Astrocyte (in vitro differentiated cells and primary cell): ENCODE measurements around the gene MTMR6. TPM values are rescaled to one million over a fixed set of nuclear protein-coding genes. Genes with fewer than 3 reads are reported as not detected.

Source experiments
- DNase-seq: peaks from one replicate; pipeline ENCODE4 v3.0.0-alpha.2; 2010; ENCODE audit warnings: low read depth
- FAIRE-seq: peaks from 2 replicates; lab custom pipeline; 2011; peaks lifted over from hg19 to GRCh38; lab: Jason Lieb, UNC
- H2AFZ ChIP-seq: 2 replicates; pipeline ENCODE4 v1.6.0; 2012; ENCODE audit warnings: low read depth, low read length, inconsistent platforms
- H3K27ac ChIP-seq: 2 replicates; pipeline ENCODE4 v1.5.1; 2011; ENCODE audit warnings: low read depth, low read length, inconsistent platforms
- H3K27me3 ChIP-seq: 2 replicates; pipeline ENCODE4 v1.6.0; 2011; ENCODE audit warnings: low read length, inconsistent platforms; ENCODE audit not compliant: insufficient read depth
- H3K36me3 ChIP-seq: 2 replicates; pipeline ENCODE4 v1.5.1; 2011; ENCODE audit warnings: low read length, inconsistent platforms; ENCODE audit not compliant: insufficient read depth
- H3K4me1 ChIP-seq: 2 replicates; pipeline ENCODE4 v1.5.1; 2011; ENCODE audit warnings: low read length, inconsistent platforms; ENCODE audit not compliant: insufficient read depth
- H3K4me2 ChIP-seq: 2 replicates; pipeline ENCODE4 v1.6.0; 2012; ENCODE audit warnings: low read length, inconsistent platforms
- H3K4me3 ChIP-seq: 2 replicates; pipeline ENCODE4 v1.5.1; 2011; ENCODE audit warnings: low read depth, mild to moderate bottlenecking, low read length, inconsistent platforms; ENCODE audit not compliant: insufficient read depth
- H3K79me2 ChIP-seq: 2 replicates; pipeline ENCODE4 v1.6.0; 2012; ENCODE audit warnings: mild to moderate bottlenecking, low read length, inconsistent platforms; ENCODE audit not compliant: insufficient read depth
- H3K9ac ChIP-seq: 2 replicates; pipeline ENCODE4 v1.6.0; 2012; ENCODE audit warnings: mild to moderate bottlenecking, low read length, inconsistent platforms
- H3K9me3 ChIP-seq: 2 replicates; pipeline ENCODE4 v1.5.1; 2012; ENCODE audit warnings: low read depth, mild to moderate bottlenecking, low read length, inconsistent platforms; ENCODE audit not compliant: insufficient read depth
- H4K20me1 ChIP-seq: 2 replicates; pipeline ENCODE4 v1.6.0; 2012; ENCODE audit warnings: low read length, inconsistent platforms; ENCODE audit not compliant: insufficient read depth
- H3K27ac Mint-ChIP-seq: one replicate; pipeline ENCODE4 v1.8.0; 2021; ENCODE audit warnings: mild to moderate bottlenecking, mixed read lengths; ENCODE audit not compliant: unreplicated experiment
- H3K27me3 Mint-ChIP-seq: one replicate; pipeline ENCODE4 v1.8.0; 2021; ENCODE audit warnings: low read depth, mixed read lengths; ENCODE audit not compliant: unreplicated experiment
- H3K36me3 Mint-ChIP-seq: one replicate; pipeline ENCODE4 v1.8.0; 2021; ENCODE audit warnings: low read depth, mixed read lengths; ENCODE audit not compliant: unreplicated experiment
- H3K4me1 Mint-ChIP-seq: one replicate; pipeline ENCODE4 v1.8.0; 2021; ENCODE audit warnings: low read depth, mixed read lengths; ENCODE audit not compliant: unreplicated experiment
- H3K4me3 Mint-ChIP-seq: one replicate; pipeline ENCODE4 v1.8.0; 2021; ENCODE audit warnings: mild to moderate bottlenecking, moderate library complexity, mixed read lengths; ENCODE audit not compliant: unreplicated experiment
- H3K9me3 Mint-ChIP-seq: one replicate; pipeline ENCODE4 v1.8.0; 2021; ENCODE audit warnings: mild to moderate bottlenecking, mixed read lengths; ENCODE audit not compliant: unreplicated experiment
- EZH2 ChIP-seq: IDR thresholded peaks from 2 replicates; pipeline ENCODE4 v1.6.1; 2012; ENCODE audit warnings: mild to moderate bottlenecking, low read length, inconsistent platforms; ENCODE audit not compliant: insufficient read depth
- total RNA-seq: library from RNA; stranded (reverse); gene quantifications from 2 replicates; pipeline ENCODE4 v1.2.1, GENCODE V29; 2021
- TF ChIP-seq, protein P1 (sequence below): IDR thresholded peaks from 2 replicates; pipeline ENCODE4 v1.5.1; 2011; ENCODE audit warnings: low read depth, mild to moderate bottlenecking, inconsistent platforms, low read length, moderate library complexity; ENCODE audit not compliant: insufficient read depth

Gene MTMR6
- total RNA-seq, 1 donor from 2014 or later, result 18.5 TPM

DNA sequence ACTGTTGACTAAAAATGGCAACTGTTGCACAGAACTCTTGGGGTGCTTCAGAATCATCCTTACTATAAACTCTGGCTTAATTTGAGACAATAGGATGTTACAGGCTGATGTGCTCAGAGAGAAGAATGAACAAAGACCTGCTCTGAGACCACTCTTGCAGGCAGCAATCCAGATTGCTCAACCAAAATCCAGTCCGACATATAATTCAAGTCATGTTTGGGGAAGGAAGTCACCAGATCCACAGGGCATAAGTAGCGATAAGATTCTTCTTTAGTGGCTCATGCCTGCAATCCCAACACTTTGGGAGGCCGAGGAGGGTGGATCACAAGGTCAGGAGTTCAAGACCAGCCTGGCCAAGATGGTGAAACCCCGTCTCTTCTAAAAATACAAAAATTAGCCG, 20.6 kb downstream of the MTMR6 start:
- Mint-ChIP-seq H3K9me3 (peaks cover 2% of the 10 kb centered on the region), H3K27ac (no peak overlapping the region), H3K4me1 (no peaks in the 10 kb centered on the region), H3K27me3 (no peaks in the 10 kb centered on the region), H3K36me3 (peaks cover 12% of the 10 kb centered on the region), H3K4me3 (no peak overlapping the region)
- Histone ChIP-seq H3K27ac (no peak overlapping the region), H2AFZ (no peak overlapping the region), H3K4me3 (no peak overlapping the region), H4K20me1 (peaks cover 24% of the 10 kb centered on the region), H3K36me3 (peaks cover 22% of the 10 kb centered on the region), H3K4me2 (no peak overlapping the region), H3K27me3 (no peaks in the 10 kb centered on the region), H3K9ac (no peak overlapping the region), H3K9me3 (no peaks in the 10 kb centered on the region), H3K79me2 (peaks cover 18% of the 10 kb centered on the region), H3K4me1 (no peaks in the 10 kb centered on the region)
- no peak for FAIRE-seq
- no peak for DNase-seq
- TF ChIP-seq, protein P1, sequence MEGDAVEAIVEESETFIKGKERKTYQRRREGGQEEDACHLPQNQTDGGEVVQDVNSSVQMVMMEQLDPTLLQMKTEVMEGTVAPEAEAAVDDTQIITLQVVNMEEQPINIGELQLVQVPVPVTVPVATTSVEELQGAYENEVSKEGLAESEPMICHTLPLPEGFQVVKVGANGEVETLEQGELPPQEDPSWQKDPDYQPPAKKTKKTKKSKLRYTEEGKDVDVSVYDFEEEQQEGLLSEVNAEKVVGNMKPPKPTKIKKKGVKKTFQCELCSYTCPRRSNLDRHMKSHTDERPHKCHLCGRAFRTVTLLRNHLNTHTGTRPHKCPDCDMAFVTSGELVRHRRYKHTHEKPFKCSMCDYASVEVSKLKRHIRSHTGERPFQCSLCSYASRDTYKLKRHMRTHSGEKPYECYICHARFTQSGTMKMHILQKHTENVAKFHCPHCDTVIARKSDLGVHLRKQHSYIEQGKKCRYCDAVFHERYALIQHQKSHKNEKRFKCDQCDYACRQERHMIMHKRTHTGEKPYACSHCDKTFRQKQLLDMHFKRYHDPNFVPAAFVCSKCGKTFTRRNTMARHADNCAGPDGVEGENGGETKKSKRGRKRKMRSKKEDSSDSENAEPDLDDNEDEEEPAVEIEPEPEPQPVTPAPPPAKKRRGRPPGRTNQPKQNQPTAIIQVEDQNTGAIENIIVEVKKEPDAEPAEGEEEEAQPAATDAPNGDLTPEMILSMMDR, result no peak
- no peak for TF ChIP-seq EZH2

DNA sequence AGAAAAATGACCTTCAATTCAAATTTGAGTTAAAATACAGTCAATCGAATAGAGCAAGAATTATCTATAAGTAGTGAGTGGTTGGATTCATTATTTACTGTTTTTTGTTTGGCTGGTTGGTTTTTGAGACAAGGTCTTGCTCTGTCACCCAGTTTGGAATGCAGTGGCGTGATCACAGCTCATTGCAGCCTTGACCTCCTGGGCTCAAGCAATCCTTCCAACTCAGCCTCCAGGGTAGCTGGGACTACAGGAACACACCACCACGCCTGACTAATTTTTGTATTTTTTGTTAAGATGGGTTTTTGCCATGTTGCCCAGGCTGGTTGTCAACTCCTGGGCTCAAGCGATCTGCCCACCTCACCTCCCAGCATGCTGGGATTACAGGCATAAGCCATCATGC, 25.0 kb downstream of the MTMR6 start:
- H3K4me1 ChIP-seq, result no peaks in the 10 kb centered on the region
- no peaks in the 10 kb centered on the region for H3K27me3 Mint-ChIP-seq
- no peak overlapping the region for H3K4me3 Mint-ChIP-seq
- no peak overlapping the region for H3K9ac ChIP-seq
- H3K79me2 ChIP-seq, result no peaks in the 10 kb centered on the region
- no peak overlapping the region for H3K4me2 ChIP-seq
- H4K20me1 ChIP-seq, result no peaks in the 10 kb centered on the region
- H2AFZ ChIP-seq, result no peak overlapping the region
- H3K36me3 ChIP-seq, result peaks cover 33% of the 10 kb centered on the region
- no peak overlapping the region for H3K27ac Mint-ChIP-seq
- no peak for TF ChIP-seq EZH2
- TF ChIP-seq, protein P1, result no peak
- peaks cover 13% of the 10 kb centered on the region for H3K36me3 Mint-ChIP-seq
- no peak overlapping the region for H3K27ac ChIP-seq
- DNase-seq (no peak), FAIRE-seq (no peak)
- H3K4me1 Mint-ChIP-seq, result no peaks in the 10 kb centered on the region
- H3K27me3 ChIP-seq, result no peaks in the 10 kb centered on the region
- H3K9me3 Mint-ChIP-seq, result no peaks in the 10 kb centered on the region
- H3K9me3 ChIP-seq, result no peaks in the 10 kb centered on the region
- no peak overlapping the region for H3K4me3 ChIP-seq

DNA sequence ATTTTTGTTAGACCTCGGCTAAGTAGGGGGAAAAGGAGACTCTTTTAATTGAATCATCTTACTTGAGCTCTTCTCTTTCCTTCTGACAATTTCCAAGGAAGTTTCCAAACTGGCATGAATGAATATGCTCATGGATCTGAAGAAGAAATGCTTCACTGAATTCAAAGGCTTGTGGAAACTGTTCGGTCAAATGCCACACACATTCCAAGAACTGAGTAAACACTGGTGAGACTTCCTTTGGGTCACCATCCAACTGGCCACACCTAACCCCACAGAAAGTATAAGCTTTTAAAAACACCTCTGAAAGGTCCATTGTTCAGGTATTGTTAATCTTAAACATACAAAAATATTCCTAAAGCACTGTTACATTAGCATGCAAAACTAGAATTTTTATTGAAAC, 33.6 kb downstream of the MTMR6 start:
- TF ChIP-seq, protein P1, result no peak
- no peak for TF ChIP-seq EZH2
- Mint-ChIP-seq H3K27ac (no peak overlapping the region), H3K9me3 (no peaks in the 10 kb centered on the region), H3K4me1 (peaks cover 7% of the 10 kb centered on the region), H3K27me3 (no peaks in the 10 kb centered on the region), H3K4me3 (no peak overlapping the region), H3K36me3 (peaks cover 9% of the 10 kb centered on the region)
- H2AFZ ChIP-seq, result no peak overlapping the region
- H3K4me1 ChIP-seq, result no peaks in the 10 kb centered on the region
- peak; percentile 56 for FAIRE-seq
- peak; percentile 11 for DNase-seq
- H3K27me3 ChIP-seq, result no peaks in the 10 kb centered on the region
- no peak overlapping the region for H3K4me3 ChIP-seq
- no peak overlapping the region for H3K9ac ChIP-seq
- H3K9me3 ChIP-seq, result no peaks in the 10 kb centered on the region
- no peak overlapping the region for H3K4me2 ChIP-seq
- H3K79me2 ChIP-seq, result no peaks in the 10 kb centered on the region
- no peaks in the 10 kb centered on the region for H4K20me1 ChIP-seq
- no peak overlapping the region for H3K27ac ChIP-seq
- peaks cover 25% of the 10 kb centered on the region for H3K36me3 ChIP-seq
